HepG2 (cell line): ENCODE data around the gene NKAIN4. TPM values are rescaled to one million over a fixed set of nuclear protein-coding genes. Genes with fewer than 3 reads are reported as not detected.

Source experiments
- ATAC-seq: fragments of 200-7000 bp; cut with Tn5 transposase; 3 replicates; pipeline ENCODE4 v1.9.1; 2020; ENCODE audit warnings: mild to moderate bottlenecking, moderate library complexity
- BruUV-seq: library from RNA; stranded (reverse); fragments of 400-500 nt; replicated peaks from 2 replicates; lab custom pipeline; 2021; lab: Mats Ljungman, UMichigan
- CTCF ChIA-PET: fragments of 300-600 bp; formaldehyde crosslinking; extraction: SDS; loops from one replicate; lab custom pipeline; 2021; ENCODE audit warnings: low total read pairs, inconsistent platforms, low intra/inter-chr PET ratio; lab: Yijun Ruan, JAX
- POLR2A ChIA-PET: fragments of 350-600 bp; sonication (Branson Sonifier 250); formaldehyde crosslinking; loops from one replicate; lab custom pipeline; 2020; ENCODE audit warnings: antibody characterized with exemption, inconsistent platforms; lab: Yijun Ruan, JAX
- DNase-seq: peaks from one replicate; pipeline ENCODE4 v3.0.0-alpha.2; 2015; ENCODE audit warnings: low spot score
- FAIRE-seq: peaks from 3 replicates; lab custom pipeline; 2011; peaks lifted over from hg19 to GRCh38; lab: Jason Lieb, UNC
- H2AFZ ChIP-seq: one replicate; pipeline ENCODE4 v1.6.1; 2011; ENCODE audit warnings: low read length, inconsistent platforms
- H3K27ac ChIP-seq: fragments of 300-600 bp; 3 replicates; pipeline ENCODE4 v1.8.0; 2011; ENCODE audit warnings: mixed run types, mild to moderate bottlenecking, mixed read lengths, low read length, inconsistent platforms; ENCODE audit not compliant: insufficient read depth; ENCODE audit errors: extremely low read length
- H3K27me3 ChIP-seq, 2 experiments: fragments of 200-600 bp in 1 of 2; 2 replicates in 1 of 2; 3 replicates in 1 of 2; pipeline versions ENCODE4 v1.6.0 to v1.8.0; 2011; ENCODE audit warnings: low read length in 2 of 2, mild to moderate bottlenecking in 2 of 2, moderate library complexity in 2 of 2, inconsistent platforms in 1 of 2; ENCODE audit not compliant: insufficient read depth in 2 of 2, control insufficient read depth in 1 of 2
- H3K36me3 ChIP-seq, 2 experiments: fragments of 200-600 bp in 1 of 2; replicated peaks in 1 of 2; 2 replicates in 1 of 2; 3 replicates in 1 of 2; pipeline versions ENCODE4 v1.5.1 to v1.8.0; 2011; ENCODE audit warnings: low read length in 2 of 2, inconsistent platforms in 1 of 2; ENCODE audit not compliant: insufficient read depth in 2 of 2, control insufficient read depth in 1 of 2
- H3K4me1 ChIP-seq: 2 replicates; pipeline ENCODE4 v1.5.1; 2012; ENCODE audit warnings: low read length, inconsistent platforms; ENCODE audit not compliant: insufficient read depth
- H3K4me2 ChIP-seq: 2 replicates; pipeline ENCODE4 v1.6.0; 2011; ENCODE audit warnings: low read depth, low read length, inconsistent platforms
- H3K4me3 ChIP-seq, 3 experiments: fragments of 200-600 bp in 1 of 3; sonication (generic), shearing (Covaris generic) in 1 of 3; replicated peaks in 1 of 3; 2 replicates each; pipeline ENCODE4 v1.5.1; 2011 to 2016; ENCODE audit warnings: low read length in 3 of 3, inconsistent platforms in 2 of 3, low read depth in 2 of 3, mild to moderate bottlenecking in 2 of 3, control low read depth in 1 of 3, mixed read lengths in 1 of 3; ENCODE audit not compliant: insufficient read depth in 1 of 3
- H3K79me2 ChIP-seq: one replicate; pipeline ENCODE4 v1.6.1; 2011; ENCODE audit warnings: low read length, inconsistent platforms; ENCODE audit not compliant: insufficient read depth
- H3K9ac ChIP-seq: 2 replicates; pipeline ENCODE4 v1.6.0; 2011; ENCODE audit warnings: mild to moderate bottlenecking, low read depth, low read length, inconsistent platforms; ENCODE audit not compliant: insufficient read depth
- H3K9me3 ChIP-seq: 2 replicates; pipeline ENCODE4 v1.5.1; 2012; ENCODE audit warnings: mild to moderate bottlenecking, low read length
- H4K20me1 ChIP-seq: 2 replicates; pipeline ENCODE4 v1.6.0; 2011; ENCODE audit warnings: inconsistent platforms, mild to moderate bottlenecking, low read length, moderate library complexity; ENCODE audit not compliant: insufficient read depth
- AKAP8 ChIP-seq: sonication (generic); formaldehyde crosslinking; IDR thresholded peaks from 2 replicates; pipeline ENCODE4 v1.5.1; 2020; ENCODE audit warnings: mild to moderate bottlenecking, missing genetic modification reagents
- DMAP1 ChIP-seq: IDR thresholded peaks from 2 replicates; pipeline ENCODE4 v1.6.1; 2016
- EED ChIP-seq: sonication (generic); formaldehyde crosslinking; IDR thresholded peaks from 2 replicates; pipeline ENCODE4 v1.5.0; 2020; ENCODE audit warnings: mild to moderate bottlenecking, missing genetic modification reagents
- NPAS2 ChIP-seq: sonication (generic); formaldehyde crosslinking; IDR thresholded peaks from 2 replicates; pipeline ENCODE4 v1.8.0; 2022; ENCODE audit warnings: mild to moderate bottlenecking, missing genetic modification reagents, borderline replicate concordance
- PAWR ChIP-seq: sonication (generic); formaldehyde crosslinking; IDR thresholded peaks from 2 replicates; pipeline ENCODE4 v1.4.0; 2020; ENCODE audit warnings: missing genetic modification reagents, mild to moderate bottlenecking, borderline replicate concordance
- TMF1 ChIP-seq: sonication (generic); formaldehyde crosslinking; IDR thresholded peaks from 2 replicates; pipeline ENCODE4 v1.8.1; 2022; ENCODE audit warnings: low read depth, missing genetic modification reagents
- ZFP41 ChIP-seq: sonication (generic); formaldehyde crosslinking; IDR thresholded peaks from 2 replicates; pipeline ENCODE4 v1.4.0; 2020; ENCODE audit warnings: mild to moderate bottlenecking, missing genetic modification reagents, borderline replicate concordance
- ZNF143 ChIP-seq: sonication (generic); formaldehyde crosslinking; IDR thresholded peaks from 2 replicates; pipeline ENCODE4 v1.4.0; 2020; ENCODE audit warnings: missing genetic modification reagents
- ZNF234 ChIP-seq: sonication (generic); formaldehyde crosslinking; conservative IDR thresholded peaks from 2 replicates; pipeline ENCODE4 v1.5.1; 2020; ENCODE audit warnings: mild to moderate bottlenecking, missing genetic modification reagents
- ZNF253 ChIP-seq: sonication (generic); formaldehyde crosslinking; IDR thresholded peaks from 2 replicates; pipeline ENCODE4 v1.8.0; 2022; ENCODE audit warnings: mild to moderate bottlenecking, missing genetic modification reagents, borderline replicate concordance
- WGBS: methylation state at CpG from one replicate; pipeline ENCODE4 v1.1.6; 2017; ENCODE audit warnings: low lambda C conversion rate; 5-methylcytosine and 5-hydroxymethylcytosine counted together
- in situ Hi-C: cut with HindIII; loops from 2 replicates; pipeline ENCODE4 v1.10.0; 2017; ENCODE audit warnings: low pct_unique_long_range_greater_than_20kb; ENCODE audit not compliant: extremely low pct_ligation_motif_present
- intact Hi-C: fragments of 100-400 bp; cut with micrococcal nuclease; formaldehyde crosslinking; loops from one replicate; pipeline ENCODE4 v1.10.0; 2022; ENCODE audit not compliant: unreplicated experiment
- polyA plus RNA-seq, 8 experiments: library from polyadenylated mRNA; depleted of rRNA in 3 of 8; stranded (reverse) in 7 of 8; unstranded in 1 of 8; fragments of >200 nt; fragmentation: Illumina TruSeq in 4 of 8; extraction: Trizol in 4 of 8; gene quantifications; 2 replicates each; pipeline versions ENCODE4 v1.2.1 to v1.2.3, GENCODE V29; 2011 to 2016; ENCODE audit warnings: low read depth in 4 of 8, missing spikeins in 1 of 8, mixed read lengths in 1 of 8; ENCODE audit not compliant: insufficient read depth in 1 of 8
- total RNA-seq, 5 experiments: library from RNA; depleted of rRNA; stranded (reverse); fragments of >200 nt; fragmentation: Illumina TruSeq; extraction: Trizol; gene quantifications; 2 replicates each; pipeline ENCODE4 v1.2.3, GENCODE V29; 2016; ENCODE audit warnings: low read depth in 1 of 5
- TF ChIP-seq, protein P1 (sequence below): sonication (generic); formaldehyde crosslinking; IDR thresholded peaks from 2 replicates; pipeline ENCODE4 v1.4.0; 2020; ENCODE audit warnings: mild to moderate bottlenecking, missing genetic modification reagents, borderline replicate concordance
- TF ChIP-seq, protein P2 (sequence below): sonication (generic); formaldehyde crosslinking; IDR thresholded peaks from 2 replicates; pipeline ENCODE4 v1.8.1; 2023; ENCODE audit warnings: mild to moderate bottlenecking, inconsistent platforms, moderate library complexity, missing genetic modification reagents, borderline replicate concordance
- TF ChIP-seq, protein P3 (sequence below): sonication (generic); formaldehyde crosslinking; IDR thresholded peaks from 2 replicates; pipeline ENCODE4 v1.4.0; 2020; ENCODE audit warnings: missing genetic modification reagents, borderline replicate concordance
- TF ChIP-seq, protein P4 (sequence below): IDR thresholded peaks from 2 replicates; pipeline ENCODE4 v1.6.1; 2016; ENCODE audit warnings: mild to moderate bottlenecking

The NKAIN4 gene
- total and polyA plus RNA-seq, 2 of the 13 experiments (the other 11 are each of a cell fraction or from before 2014, with no cell fraction given): not detected

DNA sequence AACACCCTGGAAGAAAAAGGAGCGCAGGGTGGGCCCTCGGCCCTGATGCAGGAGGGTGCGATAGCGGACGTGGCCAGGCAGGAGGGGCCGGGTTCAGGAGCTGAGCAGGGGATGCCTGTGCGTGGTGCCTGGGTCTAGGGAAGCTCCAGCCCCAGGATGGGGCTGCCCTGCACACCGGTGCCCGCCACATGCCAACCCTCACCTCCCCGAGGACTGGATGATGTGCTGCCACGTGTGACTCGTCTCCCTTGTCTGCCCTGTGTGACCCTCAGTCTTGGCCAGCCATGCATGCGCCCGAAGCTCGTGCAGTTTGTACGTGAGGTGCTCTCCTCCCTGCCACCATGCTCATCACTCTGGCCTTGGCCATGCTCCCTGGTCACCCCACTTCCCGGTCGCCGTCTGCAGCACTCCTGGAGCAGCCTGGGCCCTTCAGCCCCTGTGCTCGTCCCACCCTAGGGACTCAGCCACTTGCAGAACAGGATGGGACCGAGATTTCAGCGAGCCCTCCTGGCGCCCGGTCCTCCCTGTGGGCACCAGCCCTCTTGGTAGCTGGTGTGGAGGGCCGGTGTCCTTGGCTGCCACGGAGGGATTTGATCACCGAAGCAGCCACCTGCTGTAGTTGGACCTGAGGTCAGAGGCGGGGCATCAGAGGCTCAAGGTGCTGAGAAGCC is 34.5 kb upstream of the NKAIN4 start:
- no peak overlapping the region for H3K4me3 ChIP-seq
- intact Hi-C loops (no loop called here), in situ Hi-C loops (no loop called here)
- H2AFZ ChIP-seq: no peak overlapping the region
- peaks cover 29 to 33% of the 10 kb centered on the region in 2 experiments for H3K36me3 ChIP-seq
- no peak overlapping the region for H3K4me2 ChIP-seq
- ChIA-PET POLR2A (no interaction called here), CTCF (no interaction called here)
- H3K27me3 ChIP-seq: peaks cover under 1 to 19% of the 10 kb centered on the region in 2 experiments; a peak in 3 of 5 replicates
- H3K4me1 ChIP-seq: peaks cover 15% of the 10 kb centered on the region
- no peak for FAIRE-seq
- TSS peak; percentile 33 for BruUV-seq
- DNase-seq: no peak
- 93% methylated on average over 28 of the region's 28 CpGs for WGBS
- H3K9me3 ChIP-seq: no peaks in the 10 kb centered on the region
- H3K79me2 ChIP-seq: no peaks in the 10 kb centered on the region
- H3K9ac ChIP-seq: no peak overlapping the region
- H4K20me1 ChIP-seq: peaks cover 9% of the 10 kb centered on the region; the same call in 1 of the 2 replicates
- no peak for ATAC-seq
- H3K27ac ChIP-seq: no peak overlapping the region
- no peak for TF ChIP-seq PAWR
- TF ChIP-seq NPAS2 (CRISPR knock-in tag): no peak
- no peak for TF ChIP-seq ZNF234 (CRISPR knock-in tag)
- TF ChIP-seq AKAP8 (CRISPR knock-in tag): 0 out of 2 replicates have a peak, but pooled peaks have one; percentile 15
- no peak for TF ChIP-seq ZFP41
- TF ChIP-seq, protein P1, sequence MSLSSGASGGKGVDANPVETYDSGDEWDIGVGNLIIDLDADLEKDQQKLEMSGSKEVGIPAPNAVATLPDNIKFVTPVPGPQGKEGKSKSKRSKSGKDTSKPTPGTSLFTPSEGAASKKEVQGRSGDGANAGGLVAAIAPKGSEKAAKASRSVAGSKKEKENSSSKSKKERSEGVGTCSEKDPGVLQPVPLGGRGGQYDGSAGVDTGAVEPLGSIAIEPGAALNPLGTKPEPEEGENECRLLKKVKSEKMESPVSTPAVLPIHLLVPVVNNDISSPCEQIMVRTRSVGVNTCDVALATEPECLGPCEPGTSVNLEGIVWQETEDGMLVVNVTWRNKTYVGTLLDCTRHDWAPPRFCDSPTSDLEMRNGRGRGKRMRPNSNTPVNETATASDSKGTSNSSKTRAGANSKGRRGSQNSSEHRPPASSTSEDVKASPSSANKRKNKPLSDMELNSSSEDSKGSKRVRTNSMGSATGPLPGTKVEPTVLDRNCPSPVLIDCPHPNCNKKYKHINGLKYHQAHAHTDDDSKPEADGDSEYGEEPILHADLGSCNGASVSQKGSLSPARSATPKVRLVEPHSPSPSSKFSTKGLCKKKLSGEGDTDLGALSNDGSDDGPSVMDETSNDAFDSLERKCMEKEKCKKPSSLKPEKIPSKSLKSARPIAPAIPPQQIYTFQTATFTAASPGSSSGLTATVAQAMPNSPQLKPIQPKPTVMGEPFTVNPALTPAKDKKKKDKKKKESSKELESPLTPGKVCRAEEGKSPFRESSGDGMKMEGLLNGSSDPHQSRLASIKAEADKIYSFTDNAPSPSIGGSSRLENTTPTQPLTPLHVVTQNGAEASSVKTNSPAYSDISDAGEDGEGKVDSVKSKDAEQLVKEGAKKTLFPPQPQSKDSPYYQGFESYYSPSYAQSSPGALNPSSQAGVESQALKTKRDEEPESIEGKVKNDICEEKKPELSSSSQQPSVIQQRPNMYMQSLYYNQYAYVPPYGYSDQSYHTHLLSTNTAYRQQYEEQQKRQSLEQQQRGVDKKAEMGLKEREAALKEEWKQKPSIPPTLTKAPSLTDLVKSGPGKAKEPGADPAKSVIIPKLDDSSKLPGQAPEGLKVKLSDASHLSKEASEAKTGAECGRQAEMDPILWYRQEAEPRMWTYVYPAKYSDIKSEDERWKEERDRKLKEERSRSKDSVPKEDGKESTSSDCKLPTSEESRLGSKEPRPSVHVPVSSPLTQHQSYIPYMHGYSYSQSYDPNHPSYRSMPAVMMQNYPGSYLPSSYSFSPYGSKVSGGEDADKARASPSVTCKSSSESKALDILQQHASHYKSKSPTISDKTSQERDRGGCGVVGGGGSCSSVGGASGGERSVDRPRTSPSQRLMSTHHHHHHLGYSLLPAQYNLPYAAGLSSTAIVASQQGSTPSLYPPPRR: no peak
- TF ChIP-seq, protein P2, sequence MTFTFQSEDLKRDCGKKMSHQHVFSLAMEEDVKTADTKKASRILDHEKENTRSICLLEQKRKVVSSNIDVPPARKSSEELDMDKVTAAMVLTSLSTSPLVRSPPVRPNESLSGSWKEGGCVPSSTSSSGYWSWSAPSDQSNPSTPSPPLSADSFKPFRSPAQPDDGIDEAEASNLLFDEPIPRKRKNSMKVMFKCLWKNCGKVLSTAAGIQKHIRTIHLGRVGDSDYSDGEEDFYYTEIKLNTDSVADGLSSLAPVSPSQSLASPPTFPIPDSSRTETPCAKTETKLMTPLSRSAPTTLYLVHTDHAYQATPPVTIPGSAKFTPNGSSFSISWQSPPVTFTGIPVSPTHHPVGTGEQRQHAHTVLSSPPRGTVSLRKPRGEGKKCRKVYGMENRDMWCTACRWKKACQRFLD (CRISPR knock-in tag): no peak
- TF ChIP-seq ZNF143 (CRISPR knock-in tag): no peak
- no peak for TF ChIP-seq ZNF253 (CRISPR knock-in tag)
- no peak for TF ChIP-seq TMF1 (CRISPR knock-in tag)
- TF ChIP-seq, protein P3, sequence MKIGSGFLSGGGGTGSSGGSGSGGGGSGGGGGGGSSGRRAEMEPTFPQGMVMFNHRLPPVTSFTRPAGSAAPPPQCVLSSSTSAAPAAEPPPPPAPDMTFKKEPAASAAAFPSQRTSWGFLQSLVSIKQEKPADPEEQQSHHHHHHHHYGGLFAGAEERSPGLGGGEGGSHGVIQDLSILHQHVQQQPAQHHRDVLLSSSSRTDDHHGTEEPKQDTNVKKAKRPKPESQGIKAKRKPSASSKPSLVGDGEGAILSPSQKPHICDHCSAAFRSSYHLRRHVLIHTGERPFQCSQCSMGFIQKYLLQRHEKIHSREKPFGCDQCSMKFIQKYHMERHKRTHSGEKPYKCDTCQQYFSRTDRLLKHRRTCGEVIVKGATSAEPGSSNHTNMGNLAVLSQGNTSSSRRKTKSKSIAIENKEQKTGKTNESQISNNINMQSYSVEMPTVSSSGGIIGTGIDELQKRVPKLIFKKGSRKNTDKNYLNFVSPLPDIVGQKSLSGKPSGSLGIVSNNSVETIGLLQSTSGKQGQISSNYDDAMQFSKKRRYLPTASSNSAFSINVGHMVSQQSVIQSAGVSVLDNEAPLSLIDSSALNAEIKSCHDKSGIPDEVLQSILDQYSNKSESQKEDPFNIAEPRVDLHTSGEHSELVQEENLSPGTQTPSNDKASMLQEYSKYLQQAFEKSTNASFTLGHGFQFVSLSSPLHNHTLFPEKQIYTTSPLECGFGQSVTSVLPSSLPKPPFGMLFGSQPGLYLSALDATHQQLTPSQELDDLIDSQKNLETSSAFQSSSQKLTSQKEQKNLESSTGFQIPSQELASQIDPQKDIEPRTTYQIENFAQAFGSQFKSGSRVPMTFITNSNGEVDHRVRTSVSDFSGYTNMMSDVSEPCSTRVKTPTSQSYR (CRISPR knock-in tag): no peak
- no peak for TF ChIP-seq DMAP1 (CRISPR knock-in tag)
- TF ChIP-seq, protein P4, sequence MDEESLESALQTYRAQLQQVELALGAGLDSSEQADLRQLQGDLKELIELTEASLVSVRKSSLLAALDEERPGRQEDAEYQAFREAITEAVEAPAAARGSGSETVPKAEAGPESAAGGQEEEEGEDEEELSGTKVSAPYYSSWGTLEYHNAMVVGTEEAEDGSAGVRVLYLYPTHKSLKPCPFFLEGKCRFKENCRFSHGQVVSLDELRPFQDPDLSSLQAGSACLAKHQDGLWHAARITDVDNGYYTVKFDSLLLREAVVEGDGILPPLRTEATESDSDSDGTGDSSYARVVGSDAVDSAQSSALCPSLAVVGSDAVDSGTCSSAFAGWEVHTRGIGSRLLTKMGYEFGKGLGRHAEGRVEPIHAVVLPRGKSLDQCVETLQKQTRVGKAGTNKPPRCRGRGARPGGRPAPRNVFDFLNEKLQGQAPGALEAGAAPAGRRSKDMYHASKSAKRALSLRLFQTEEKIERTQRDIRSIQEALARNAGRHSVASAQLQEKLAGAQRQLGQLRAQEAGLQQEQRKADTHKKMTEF (CRISPR knock-in tag): no peak
- no peak for TF ChIP-seq EED (CRISPR knock-in tag)
